ENCODE data around the gene IQCE.

Gene IQCE

GRCh38 chr7:2633538-2634266, 74.9 kb downstream of the IQCE start:
- peak; percentile 93 for DNase-seq (ENCODE audit: low spot score)

- no peak for DNase-seq (ENCODE audit: low spot score)
Observed at GRCh38 chr7:2634267-2635145, 75.7 kb downstream of the IQCE start.

- DNase-seq (ENCODE audit: low spot score), result no peak
Observed at GRCh38 chr7:2635148-2635668, 76.4 kb downstream of the IQCE start.

- no peak for DNase-seq (ENCODE audit: low spot score)
Observed at GRCh38 chr7:2635810-2636701, 77.3 kb downstream of the IQCE start.

GRCh38 chr7:2637066-2637471, 78.3 kb downstream of the IQCE start:
- no peak for DNase-seq (ENCODE audit: low spot score)

- DNase-seq (ENCODE audit: low spot score), result no peak
Observed at GRCh38 chr7:2637505-2638223, 78.9 kb downstream of the IQCE start.

- peak; percentile 87 for DNase-seq (ENCODE audit: low spot score)
Observed at GRCh38 chr7:2638224-2638991, 79.6 kb downstream of the IQCE start.

GRCh38 chr7:2639181-2639681, 80.5 kb downstream of the IQCE start:
- no peak for DNase-seq (ENCODE audit: low spot score)

GRCh38 chr7:2639695-2640481, 81.1 kb downstream of the IQCE start:
- no peak for DNase-seq (ENCODE audit: low spot score)

GRCh38 chr7:2640482-2640830, 81.7 kb downstream of the IQCE start:
- no peak for DNase-seq (ENCODE audit: low spot score)

GRCh38 chr7:2640846-2641316, 82.1 kb downstream of the IQCE start:
- no peak for DNase-seq (ENCODE audit: low spot score)

- peak; percentile 96 for DNase-seq (ENCODE audit: low spot score)
Observed at GRCh38 chr7:2641406-2642393, 82.9 kb downstream of the IQCE start.

GRCh38 chr7:2643386-2644219, 84.8 kb downstream of the IQCE start:
- DNase-seq (ENCODE audit: low spot score), result no peak

GRCh38 chr7:2644220-2644561, 85.4 kb downstream of the IQCE start:
- no peak for DNase-seq (ENCODE audit: low spot score)

- no peak for DNase-seq (ENCODE audit: low spot score)
Observed at GRCh38 chr7:2644562-2645273, 85.9 kb downstream of the IQCE start.

GRCh38 chr7:2645274-2645868, 86.6 kb downstream of the IQCE start:
- DNase-seq (ENCODE audit: low spot score), result no peak

GRCh38 chr7:2646336-2646679, 87.5 kb downstream of the IQCE start:
- no peak for DNase-seq (ENCODE audit: low spot score)

All from GM03348 (cell line).